Fibroblast of villous mesenchyme (primary cell): ENCODE measurements around the gene MICALL2. TPM values are rescaled to one million over a fixed set of nuclear protein-coding genes. Genes with fewer than 3 reads are reported as not detected.
A peak's percentile ranks its signal among the peaks of the same experiment; 100 is the strongest.

ENCODE experiments used
- DNase-seq: peaks from one replicate; pipeline ENCODE4 v3.0.0-alpha.2; 2010; ENCODE audit warnings: low read depth
- H3K4me3 ChIP-seq: 2 replicates; pipeline ENCODE4 v1.5.1; 2011; ENCODE audit warnings: low read depth, mild to moderate bottlenecking, low read length
- total RNA-seq: library from RNA; depleted of rRNA; stranded (reverse); fragments of >200 nt; gene quantifications from 2 replicates; pipeline ENCODE4 v1.2.3, GENCODE V29; 2012
- TF ChIP-seq, protein P1 (sequence below): IDR thresholded peaks from 2 replicates; pipeline ENCODE4 v1.5.1; 2012; ENCODE audit warnings: low read depth, mild to moderate bottlenecking, low read length; ENCODE audit not compliant: insufficient read depth

The MICALL2 gene
- total RNA-seq, 1 donor, result 34.5 TPM

- H3K4me3 ChIP-seq, result no peak overlapping the region
- DNase-seq, result no peak
- TF ChIP-seq, protein P1, sequence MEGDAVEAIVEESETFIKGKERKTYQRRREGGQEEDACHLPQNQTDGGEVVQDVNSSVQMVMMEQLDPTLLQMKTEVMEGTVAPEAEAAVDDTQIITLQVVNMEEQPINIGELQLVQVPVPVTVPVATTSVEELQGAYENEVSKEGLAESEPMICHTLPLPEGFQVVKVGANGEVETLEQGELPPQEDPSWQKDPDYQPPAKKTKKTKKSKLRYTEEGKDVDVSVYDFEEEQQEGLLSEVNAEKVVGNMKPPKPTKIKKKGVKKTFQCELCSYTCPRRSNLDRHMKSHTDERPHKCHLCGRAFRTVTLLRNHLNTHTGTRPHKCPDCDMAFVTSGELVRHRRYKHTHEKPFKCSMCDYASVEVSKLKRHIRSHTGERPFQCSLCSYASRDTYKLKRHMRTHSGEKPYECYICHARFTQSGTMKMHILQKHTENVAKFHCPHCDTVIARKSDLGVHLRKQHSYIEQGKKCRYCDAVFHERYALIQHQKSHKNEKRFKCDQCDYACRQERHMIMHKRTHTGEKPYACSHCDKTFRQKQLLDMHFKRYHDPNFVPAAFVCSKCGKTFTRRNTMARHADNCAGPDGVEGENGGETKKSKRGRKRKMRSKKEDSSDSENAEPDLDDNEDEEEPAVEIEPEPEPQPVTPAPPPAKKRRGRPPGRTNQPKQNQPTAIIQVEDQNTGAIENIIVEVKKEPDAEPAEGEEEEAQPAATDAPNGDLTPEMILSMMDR, result no peak
Measured at GRCh38 chr7:1415389-1415990, 43.8 kb downstream of the MICALL2 start.

GRCh38 chr7:1413936-1414639, 45.2 kb downstream of the MICALL2 start:
- H3K4me3 ChIP-seq, result no peak overlapping the region
- TF ChIP-seq, protein P1, result no peak
- DNase-seq, result no peak

- TF ChIP-seq, protein P1, result peak; percentile 81
- DNase-seq, result peak; percentile 85
- no peak overlapping the region for H3K4me3 ChIP-seq
Measured at GRCh38 chr7:1412322-1413261, 46.7 kb downstream of the MICALL2 start.

DNA sequence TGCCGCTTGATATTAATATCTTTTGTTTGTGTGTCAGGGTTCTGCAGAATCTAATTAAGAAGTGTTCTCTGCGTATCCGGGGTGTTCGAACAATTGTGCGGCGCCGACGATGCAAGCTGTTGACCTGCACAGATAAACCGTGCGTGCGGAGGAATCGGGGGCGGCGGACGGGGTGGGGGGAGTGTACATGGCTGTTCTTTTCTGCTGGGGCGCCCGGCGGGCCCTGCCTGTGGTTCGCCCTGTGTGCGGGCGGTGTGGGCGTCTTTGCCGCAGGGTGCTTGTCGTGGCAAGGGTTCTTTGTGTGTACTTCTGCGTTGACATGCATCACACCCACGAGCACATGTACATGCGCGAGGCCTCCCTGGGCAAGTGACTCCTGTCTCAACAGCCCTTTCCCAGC, 47.9 kb downstream of the MICALL2 start:
- H3K4me3 ChIP-seq, result no peak overlapping the region
- DNase-seq, result no peak
- TF ChIP-seq, protein P1, result no peak

DNA sequence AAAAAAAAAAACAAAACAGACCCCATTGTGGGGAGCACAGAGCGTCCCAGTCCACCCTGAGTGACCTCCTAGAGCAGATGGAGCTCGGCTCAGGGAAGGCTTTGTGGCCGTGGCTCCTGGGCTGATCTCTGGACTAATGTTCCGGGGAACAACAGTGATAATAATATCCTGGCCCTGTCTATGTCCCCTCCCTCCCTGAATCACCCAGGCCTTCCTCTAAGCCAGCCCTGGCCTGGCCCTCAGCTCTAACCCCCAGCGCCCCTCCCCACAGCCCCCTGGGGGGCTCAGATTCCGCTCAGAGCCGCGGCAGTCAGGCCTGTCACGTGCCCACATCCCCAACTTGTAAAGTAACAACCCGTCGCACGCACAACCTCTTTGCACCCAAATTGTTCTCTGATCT, 48.3 kb downstream of the MICALL2 start:
- no peak for DNase-seq
- no peak overlapping the region for H3K4me3 ChIP-seq
- TF ChIP-seq, protein P1, result no peak

- TF ChIP-seq, protein P1, result no peak
- DNase-seq, result no peak
- H3K4me3 ChIP-seq, result no peak overlapping the region
Measured at GRCh38 chr7:1409555-1409954, 49.7 kb downstream of the MICALL2 start.
